HL-60 (cell line): Measurements from ENCODE around the gene TBC1D14.

Source experiments
- GABPA ChIP-seq: IDR thresholded peaks from 2 replicates; pipeline ENCODE4 v1.6.1; 2012; ENCODE audit warnings: low read depth
- POLR2AphosphoS5 ChIP-seq: IDR thresholded peaks from 2 replicates; pipeline ENCODE4 v1.6.1; 2012; ENCODE audit warnings: low read depth
- TF ChIP-seq, protein P1 (sequence below): IDR thresholded peaks from one replicate; pipeline ENCODE4 v1.5.1; 2011; ENCODE audit warnings: low read length, control low read depth, inconsistent platforms; ENCODE audit not compliant: insufficient read depth
- TF ChIP-seq, protein P2 (sequence below): IDR thresholded peaks from 2 replicates; pipeline ENCODE4 v1.6.1; 2012; ENCODE audit warnings: low read depth; ENCODE audit not compliant: insufficient replicate concordance

DNA sequence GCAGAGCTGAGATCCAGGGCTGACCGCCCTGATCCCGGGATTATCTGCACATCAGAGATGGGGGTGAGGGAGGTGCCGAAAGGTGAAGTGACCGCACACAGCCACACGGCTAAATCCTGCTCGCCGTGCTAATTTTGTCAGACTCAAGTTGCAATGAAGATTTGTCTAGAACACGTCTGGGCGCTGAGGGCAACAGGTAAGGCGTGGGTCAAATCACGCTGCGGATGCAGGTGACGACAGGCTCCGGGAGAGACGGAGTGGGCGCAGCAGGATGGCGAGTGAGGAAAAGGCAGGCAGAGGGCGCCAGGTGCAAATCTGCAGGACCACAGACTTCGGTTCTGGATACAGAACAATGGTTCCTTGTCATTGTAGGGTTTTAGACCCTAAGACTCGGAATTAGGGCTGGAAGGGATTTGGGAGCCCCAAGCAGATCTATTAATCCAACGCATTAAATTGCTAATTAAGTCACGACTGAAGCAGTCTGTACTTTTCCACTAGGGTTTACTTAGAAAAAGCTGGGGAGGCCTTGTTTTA lies 1.9 kb upstream of the TBC1D14 start:
- TF ChIP-seq, protein P1, sequence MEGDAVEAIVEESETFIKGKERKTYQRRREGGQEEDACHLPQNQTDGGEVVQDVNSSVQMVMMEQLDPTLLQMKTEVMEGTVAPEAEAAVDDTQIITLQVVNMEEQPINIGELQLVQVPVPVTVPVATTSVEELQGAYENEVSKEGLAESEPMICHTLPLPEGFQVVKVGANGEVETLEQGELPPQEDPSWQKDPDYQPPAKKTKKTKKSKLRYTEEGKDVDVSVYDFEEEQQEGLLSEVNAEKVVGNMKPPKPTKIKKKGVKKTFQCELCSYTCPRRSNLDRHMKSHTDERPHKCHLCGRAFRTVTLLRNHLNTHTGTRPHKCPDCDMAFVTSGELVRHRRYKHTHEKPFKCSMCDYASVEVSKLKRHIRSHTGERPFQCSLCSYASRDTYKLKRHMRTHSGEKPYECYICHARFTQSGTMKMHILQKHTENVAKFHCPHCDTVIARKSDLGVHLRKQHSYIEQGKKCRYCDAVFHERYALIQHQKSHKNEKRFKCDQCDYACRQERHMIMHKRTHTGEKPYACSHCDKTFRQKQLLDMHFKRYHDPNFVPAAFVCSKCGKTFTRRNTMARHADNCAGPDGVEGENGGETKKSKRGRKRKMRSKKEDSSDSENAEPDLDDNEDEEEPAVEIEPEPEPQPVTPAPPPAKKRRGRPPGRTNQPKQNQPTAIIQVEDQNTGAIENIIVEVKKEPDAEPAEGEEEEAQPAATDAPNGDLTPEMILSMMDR: no peak
- TF ChIP-seq, protein P2, sequence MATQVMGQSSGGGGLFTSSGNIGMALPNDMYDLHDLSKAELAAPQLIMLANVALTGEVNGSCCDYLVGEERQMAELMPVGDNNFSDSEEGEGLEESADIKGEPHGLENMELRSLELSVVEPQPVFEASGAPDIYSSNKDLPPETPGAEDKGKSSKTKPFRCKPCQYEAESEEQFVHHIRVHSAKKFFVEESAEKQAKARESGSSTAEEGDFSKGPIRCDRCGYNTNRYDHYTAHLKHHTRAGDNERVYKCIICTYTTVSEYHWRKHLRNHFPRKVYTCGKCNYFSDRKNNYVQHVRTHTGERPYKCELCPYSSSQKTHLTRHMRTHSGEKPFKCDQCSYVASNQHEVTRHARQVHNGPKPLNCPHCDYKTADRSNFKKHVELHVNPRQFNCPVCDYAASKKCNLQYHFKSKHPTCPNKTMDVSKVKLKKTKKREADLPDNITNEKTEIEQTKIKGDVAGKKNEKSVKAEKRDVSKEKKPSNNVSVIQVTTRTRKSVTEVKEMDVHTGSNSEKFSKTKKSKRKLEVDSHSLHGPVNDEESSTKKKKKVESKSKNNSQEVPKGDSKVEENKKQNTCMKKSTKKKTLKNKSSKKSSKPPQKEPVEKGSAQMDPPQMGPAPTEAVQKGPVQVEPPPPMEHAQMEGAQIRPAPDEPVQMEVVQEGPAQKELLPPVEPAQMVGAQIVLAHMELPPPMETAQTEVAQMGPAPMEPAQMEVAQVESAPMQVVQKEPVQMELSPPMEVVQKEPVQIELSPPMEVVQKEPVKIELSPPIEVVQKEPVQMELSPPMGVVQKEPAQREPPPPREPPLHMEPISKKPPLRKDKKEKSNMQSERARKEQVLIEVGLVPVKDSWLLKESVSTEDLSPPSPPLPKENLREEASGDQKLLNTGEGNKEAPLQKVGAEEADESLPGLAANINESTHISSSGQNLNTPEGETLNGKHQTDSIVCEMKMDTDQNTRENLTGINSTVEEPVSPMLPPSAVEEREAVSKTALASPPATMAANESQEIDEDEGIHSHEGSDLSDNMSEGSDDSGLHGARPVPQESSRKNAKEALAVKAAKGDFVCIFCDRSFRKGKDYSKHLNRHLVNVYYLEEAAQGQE: no peak
- TF ChIP-seq POLR2AphosphoS5 (no peak), GABPA (no peak)
